Measurements from ENCODE around the gene TAF3. TPM values are rescaled to one million over a fixed set of nuclear protein-coding genes. Genes with fewer than 3 reads are reported as not detected.

Gene TAF3
- total RNA-seq, 1 donor from 2014 or later, result 10.8 TPM

DNA sequence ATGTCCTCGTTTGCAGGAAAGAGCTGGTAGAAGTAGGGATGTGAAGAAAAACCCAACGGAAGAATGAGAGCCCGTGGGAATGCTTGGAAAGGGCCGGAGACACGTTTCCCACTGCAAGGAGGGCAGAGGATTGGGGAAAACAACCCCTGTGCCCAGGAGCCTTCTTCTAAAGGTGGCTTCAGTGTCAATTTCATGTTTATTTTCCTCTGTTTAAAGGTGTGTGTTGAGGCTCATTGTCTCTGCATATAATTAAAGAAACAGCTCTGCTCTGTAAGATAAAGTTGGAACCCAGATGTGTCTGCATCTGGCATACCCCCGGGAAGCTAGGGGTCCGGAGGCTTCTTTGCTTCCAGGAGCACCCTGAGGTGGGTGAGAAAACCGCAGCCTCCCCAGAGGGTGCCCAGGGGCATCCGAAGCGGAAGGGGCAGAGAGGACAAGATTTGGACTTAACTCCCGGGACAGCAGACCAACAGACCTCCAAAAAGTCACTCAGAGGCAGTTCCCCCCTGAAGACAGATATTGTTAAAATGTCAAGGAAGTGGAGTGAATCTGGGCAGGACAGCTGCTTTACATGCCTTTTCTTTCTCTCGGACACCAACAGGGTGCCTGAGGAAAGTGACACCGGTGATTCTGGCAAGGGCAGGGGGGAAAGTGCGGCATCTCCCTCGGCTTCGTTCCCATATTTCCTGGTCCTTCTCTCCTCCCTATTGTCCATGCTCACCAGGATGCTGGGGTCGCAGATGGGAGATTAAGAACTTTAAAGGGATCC lies 227.6 kb downstream of the TAF3 start:
- no peaks in the 10 kb centered on the region for H3K9me3 ChIP-seq
- H3K27me3 ChIP-seq (ENCODE audit: low read depth), result peaks cover 100% of the 10 kb centered on the region
- peak overlapping the region; percentile 37 for H3K4me3 ChIP-seq
- TF ChIP-seq, protein P1, sequence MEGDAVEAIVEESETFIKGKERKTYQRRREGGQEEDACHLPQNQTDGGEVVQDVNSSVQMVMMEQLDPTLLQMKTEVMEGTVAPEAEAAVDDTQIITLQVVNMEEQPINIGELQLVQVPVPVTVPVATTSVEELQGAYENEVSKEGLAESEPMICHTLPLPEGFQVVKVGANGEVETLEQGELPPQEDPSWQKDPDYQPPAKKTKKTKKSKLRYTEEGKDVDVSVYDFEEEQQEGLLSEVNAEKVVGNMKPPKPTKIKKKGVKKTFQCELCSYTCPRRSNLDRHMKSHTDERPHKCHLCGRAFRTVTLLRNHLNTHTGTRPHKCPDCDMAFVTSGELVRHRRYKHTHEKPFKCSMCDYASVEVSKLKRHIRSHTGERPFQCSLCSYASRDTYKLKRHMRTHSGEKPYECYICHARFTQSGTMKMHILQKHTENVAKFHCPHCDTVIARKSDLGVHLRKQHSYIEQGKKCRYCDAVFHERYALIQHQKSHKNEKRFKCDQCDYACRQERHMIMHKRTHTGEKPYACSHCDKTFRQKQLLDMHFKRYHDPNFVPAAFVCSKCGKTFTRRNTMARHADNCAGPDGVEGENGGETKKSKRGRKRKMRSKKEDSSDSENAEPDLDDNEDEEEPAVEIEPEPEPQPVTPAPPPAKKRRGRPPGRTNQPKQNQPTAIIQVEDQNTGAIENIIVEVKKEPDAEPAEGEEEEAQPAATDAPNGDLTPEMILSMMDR (IDR thresholded peaks at IDR 0.05), result no peak
- DNase-seq (no peak), ATAC-seq (no peak)
- peaks cover 42% of the 10 kb centered on the region for H3K4me1 ChIP-seq
- no peaks in the 10 kb centered on the region for H3K36me3 ChIP-seq
- no peak overlapping the region for H3K27ac ChIP-seq
- intact Hi-C loops (cut with DNase I), result no loop called here

DNA sequence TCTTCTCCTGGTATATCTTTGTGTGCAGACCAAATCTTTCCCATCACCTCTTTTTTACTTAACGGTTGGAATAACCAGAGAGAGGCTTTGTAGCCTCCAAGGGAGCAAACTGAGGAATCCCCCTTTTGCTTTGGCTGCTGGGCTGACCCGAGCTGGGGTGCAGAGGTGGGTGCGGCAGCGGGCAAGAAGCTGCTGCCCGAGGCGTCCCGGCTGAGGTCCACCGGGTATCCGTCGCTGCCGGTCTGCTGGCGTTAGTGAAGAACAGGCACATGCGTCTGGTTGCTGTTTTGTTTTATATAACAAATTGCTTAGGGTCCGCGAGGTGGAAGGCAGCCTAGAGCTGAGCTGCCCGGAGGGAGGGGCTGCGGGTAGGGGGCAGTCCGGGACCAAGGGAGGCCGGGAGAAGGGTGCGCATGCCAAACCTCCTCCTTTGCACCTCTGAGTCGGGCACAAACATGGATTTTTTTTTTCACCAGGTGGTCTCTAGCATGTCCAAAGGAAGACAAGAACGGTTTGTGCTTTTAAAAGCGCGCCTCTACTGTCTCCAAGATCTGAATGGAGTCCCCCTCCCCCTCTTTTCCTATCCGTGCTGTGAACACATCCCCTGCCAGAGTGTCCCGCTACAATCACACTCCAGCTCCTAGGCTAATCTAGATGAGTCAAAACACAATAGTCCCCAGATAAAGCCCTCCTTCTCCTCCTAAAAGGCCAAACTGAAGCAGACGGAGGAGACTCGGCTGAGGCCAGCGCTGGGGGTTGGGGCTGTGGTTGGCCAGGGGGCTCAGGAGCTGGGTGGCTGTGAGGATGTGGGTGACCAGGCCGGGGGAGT lies 229.4 kb downstream of the TAF3 start:
- no peak overlapping the region for H3K4me3 ChIP-seq
- intact Hi-C loops (cut with DNase I), result no loop called here

DNA sequence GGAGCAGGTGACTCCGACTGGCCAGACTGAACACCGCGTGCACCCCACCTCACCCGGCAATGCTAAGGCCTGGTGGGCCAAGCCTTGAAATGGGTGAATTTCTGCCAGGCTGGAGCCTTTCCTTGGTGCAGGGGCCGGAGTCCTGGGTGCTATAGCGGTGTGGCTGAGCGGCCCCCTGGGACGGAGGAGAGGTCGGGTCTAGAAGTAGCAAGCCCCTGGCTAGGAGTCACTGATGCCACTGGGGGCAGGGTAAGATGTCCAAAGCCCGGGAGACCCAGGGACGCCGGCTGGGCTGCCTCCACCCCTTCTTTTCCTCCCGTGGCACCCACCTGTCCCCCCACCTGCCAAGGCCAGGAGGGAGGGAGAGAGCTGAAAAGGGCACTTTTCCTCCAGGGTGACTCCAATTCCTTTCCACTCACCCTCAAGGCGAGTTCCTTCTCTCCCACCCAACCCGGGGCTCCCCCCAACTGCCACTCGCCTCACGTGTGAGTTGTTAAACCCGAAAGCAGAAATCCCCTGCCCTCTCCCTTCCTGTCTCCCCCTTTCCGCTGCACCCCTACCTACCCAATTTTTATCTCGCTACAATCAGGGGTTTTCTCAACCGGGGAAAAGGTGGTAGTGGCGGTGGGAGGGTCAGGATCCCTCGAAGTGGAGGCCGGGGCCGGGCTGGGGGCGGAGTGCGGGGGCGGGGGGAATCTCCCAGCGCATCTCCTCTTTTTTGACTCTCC lies 230.1 kb downstream of the TAF3 start:
- TF ChIP-seq, protein P1 (IDR thresholded peaks at IDR 0.05), result no peak
- ATAC-seq, result no peak
- intact Hi-C loops (cut with DNase I), result no loop called here
- Histone ChIP-seq H3K27me3 (ENCODE audit: low read depth) (peaks cover 100% of the 10 kb centered on the region), H3K9me3 (no peaks in the 10 kb centered on the region), H3K4me1 (peaks cover 67% of the 10 kb centered on the region), H3K4me3 (no peak overlapping the region), H3K27ac (no peak overlapping the region), H3K36me3 (no peaks in the 10 kb centered on the region)
- DNase-seq, result no peak

More for the DNA sequence above, 229.4 kb downstream of the TAF3 start:
- H3K27me3 ChIP-seq (ENCODE audit: low read depth), result peaks cover 100% of the 10 kb centered on the region
- H3K27ac ChIP-seq, result no peak overlapping the region
- peaks cover 60% of the 10 kb centered on the region for H3K4me1 ChIP-seq
- no peaks in the 10 kb centered on the region for H3K9me3 ChIP-seq
- no peaks in the 10 kb centered on the region for H3K36me3 ChIP-seq
- TF ChIP-seq, protein P1 (IDR thresholded peaks at IDR 0.05), result no peak
- DNase-seq, result no peak
- ATAC-seq, result no peak

DNA sequence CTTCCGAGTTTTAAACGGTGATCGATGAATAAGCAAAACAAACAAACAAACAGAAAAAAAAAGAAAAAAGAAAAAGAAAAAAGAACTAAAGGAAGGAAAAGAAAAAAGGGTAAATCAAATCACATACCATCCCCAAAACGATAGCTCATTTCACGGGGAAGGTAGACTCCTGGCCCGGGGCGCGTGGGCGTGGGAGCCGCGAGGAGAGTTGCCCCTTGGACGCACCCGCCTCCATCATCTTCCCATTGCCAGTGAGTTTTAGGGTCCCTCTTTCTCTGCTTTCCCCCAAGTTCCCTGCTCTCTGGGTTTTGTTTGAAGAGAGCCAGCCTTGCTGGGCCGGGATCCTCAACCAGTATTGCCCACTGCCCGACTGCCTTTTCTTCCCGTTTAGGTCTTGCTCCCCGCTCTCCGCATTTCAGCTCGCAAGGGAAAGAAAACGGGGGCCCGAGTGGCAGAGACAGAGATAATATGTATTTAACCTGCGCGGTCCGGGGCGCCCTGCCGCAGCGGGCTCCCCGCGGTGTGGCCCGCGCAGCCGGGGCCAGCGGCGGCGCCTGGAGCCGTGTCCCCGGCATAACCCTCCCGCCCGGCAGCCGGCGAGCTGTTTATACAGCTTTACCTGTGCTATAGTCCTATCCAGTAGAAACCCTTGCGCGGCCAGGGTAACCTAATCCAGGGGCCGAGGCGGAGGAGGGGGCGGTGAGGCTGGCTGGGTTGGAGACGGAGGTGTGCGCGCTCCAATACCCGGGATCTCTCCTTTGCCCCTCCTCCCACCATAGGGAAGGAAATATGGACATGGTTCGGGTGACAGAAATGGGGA lies 230.9 kb downstream of the TAF3 start:
- H3K27ac ChIP-seq, result no peak overlapping the region
- ATAC-seq, result no peak
- H3K4me3 ChIP-seq, result peak overlapping the region; percentile 49
- H3K36me3 ChIP-seq, result no peaks in the 10 kb centered on the region
- H3K27me3 ChIP-seq (ENCODE audit: low read depth), result peaks cover 100% of the 10 kb centered on the region
- TF ChIP-seq, protein P1 (IDR thresholded peaks at IDR 0.05), result no peak
- H3K4me1 ChIP-seq, result peaks cover 71% of the 10 kb centered on the region
- DNase-seq, result no peak
- no peaks in the 10 kb centered on the region for H3K9me3 ChIP-seq
- intact Hi-C loops (cut with DNase I), result no loop called here
